K562 (cell line): ENCODE measurements around the gene APOBEC3G. TPM values are rescaled to one million over a fixed set of nuclear protein-coding genes. Genes with fewer than 3 reads are reported as not detected.

Source experiments
- ATAC-seq: fragments of 200-7000 bp; cut with Tn5 transposase; 3 replicates; pipeline ENCODE4 v1.9.1; 2020; ENCODE audit warnings: moderate library complexity
- BruUV-seq: library from RNA; stranded (reverse); fragments of 400-500 nt; replicated peaks from 2 replicates; lab custom pipeline; 2021; lab: Mats Ljungman, UMichigan
- CTCF ChIA-PET: fragments of 300-600 bp; formaldehyde crosslinking; extraction: SDS; loops from one replicate; lab custom pipeline; 2021; ENCODE audit warnings: low intra/inter-chr PET ratio; lab: Yijun Ruan, JAX
- POLR2A ChIA-PET: fragments of 300-600, 350-650 bp; sonication (Branson Sonifier 250); formaldehyde crosslinking; extraction: SDS; loops from one replicate; lab custom pipeline; 2021; ENCODE audit warnings: antibody characterized with exemption, inconsistent platforms; lab: Yijun Ruan, JAX
- DNase-seq, 4 experiments: peaks; one replicate each; pipeline versions ENCODE4 v3.0.0 to v3.0.0-alpha.2; 2011 to 2018; ENCODE audit warnings: low spot score in 3 of 4, mixed read lengths in 3 of 4; ENCODE audit errors: extremely low read depth in 1 of 4
- FAIRE-seq: peaks from 2 replicates; lab custom pipeline; 2011; peaks lifted over from hg19 to GRCh38; lab: Jason Lieb, UNC
- H2AFZ ChIP-seq: 2 replicates; pipeline ENCODE4 v1.6.0; 2011; ENCODE audit warnings: low read depth, low read length, control low read depth, inconsistent platforms
- H3K27ac ChIP-seq: fragments of 200-600 bp; 3 replicates; pipeline ENCODE4 v1.8.0; 2011; ENCODE audit warnings: low read depth, mild to moderate bottlenecking, control low read depth, inconsistent platforms, low read length, moderate library complexity, mixed read lengths; ENCODE audit errors: extremely low read depth
- H3K27me3 ChIP-seq, 2 experiments: fragments of 300-600 bp in 1 of 2; 2 replicates in 1 of 2; 3 replicates in 1 of 2; pipeline versions ENCODE4 v1.6.0 to v1.8.0; 2011; ENCODE audit warnings: inconsistent platforms in 2 of 2, low read length in 2 of 2, mild to moderate bottlenecking in 1 of 2, mixed read lengths in 1 of 2, moderate library complexity in 1 of 2; ENCODE audit not compliant: control insufficient read depth in 2 of 2, insufficient read depth in 2 of 2
- H3K36me3 ChIP-seq: fragments of 300-600 bp; 3 replicates; pipeline ENCODE4 v1.8.0; 2011; ENCODE audit warnings: mild to moderate bottlenecking, low read length, inconsistent platforms; ENCODE audit not compliant: control insufficient read depth, insufficient read depth
- H3K4me1 ChIP-seq, 2 experiments: fragments of 200-600 bp in 1 of 2; replicated peaks in 1 of 2; 2 replicates in 1 of 2; 3 replicates in 1 of 2; pipeline versions ENCODE4 v1.5.1 to v1.8.0; 2011; ENCODE audit warnings: inconsistent platforms in 2 of 2, low read length in 2 of 2, mild to moderate bottlenecking in 1 of 2, mixed read lengths in 1 of 2, moderate library complexity in 1 of 2; ENCODE audit not compliant: control insufficient read depth in 2 of 2, insufficient read depth in 2 of 2
- H3K4me2 ChIP-seq: 2 replicates; pipeline ENCODE4 v1.6.1; 2011; ENCODE audit warnings: low read length, control low read depth, inconsistent platforms, mixed read lengths; ENCODE audit not compliant: insufficient read depth
- H3K4me3 ChIP-seq: fragments of 200-600 bp; sonication (generic), shearing (Covaris generic); 2 replicates; pipeline ENCODE4 v1.5.1; 2016; ENCODE audit warnings: control low read depth, inconsistent platforms
- H3K79me2 ChIP-seq: fragments of 200-600 bp; 3 replicates; pipeline ENCODE4 v1.8.0; 2011; ENCODE audit warnings: low read length, inconsistent platforms; ENCODE audit not compliant: control insufficient read depth, insufficient read depth
- H3K9ac ChIP-seq, 2 experiments: 2 replicates each; pipeline versions ENCODE4 v1.6.0 to v1.6.1; 2011; ENCODE audit warnings: low read depth in 2 of 2, low read length in 2 of 2, control low read depth in 1 of 2, inconsistent platforms in 1 of 2, mild to moderate bottlenecking in 1 of 2, mixed read lengths in 1 of 2; ENCODE audit not compliant: insufficient read depth in 1 of 2
- H3K9me1 ChIP-seq: one replicate; pipeline ENCODE4 v1.6.0; 2011; ENCODE audit warnings: inconsistent platforms, mild to moderate bottlenecking, low read length, moderate library complexity; ENCODE audit not compliant: control insufficient read depth, insufficient read depth
- H3K9me3 ChIP-seq: replicated peaks from 2 replicates; pipeline ENCODE4 v1.5.1; 2011; ENCODE audit warnings: low read depth, low read length, inconsistent platforms; ENCODE audit not compliant: control insufficient read depth, insufficient read depth
- H4K20me1 ChIP-seq: replicated peaks from 2 replicates; pipeline ENCODE4 v1.6.1; 2011; ENCODE audit warnings: low read length, inconsistent platforms, mixed read lengths; ENCODE audit not compliant: control insufficient read depth, insufficient read depth
- FOXA1 ChIP-seq: fragments of 450-650 bp; IDR thresholded peaks from 2 replicates; pipeline ENCODE4 v1.6.1; 2016; ENCODE audit warnings: mild to moderate bottlenecking, borderline replicate concordance
- GTF2E2 ChIP-seq: fragments of 200-800 bp; sonication (Bioruptor generic); IDR thresholded peaks from 2 replicates; pipeline ENCODE4 v1.6.1; 2016; ENCODE audit warnings: missing genetic modification characterization, missing compliant biosample characterization
- ILF3 ChIP-seq: fragments of 450-650 bp; IDR thresholded peaks from 2 replicates; pipeline ENCODE4 v1.6.1; 2018; ENCODE audit warnings: antibody characterized with exemption, mild to moderate bottlenecking, moderate library complexity, borderline replicate concordance
- NCOA1 ChIP-seq: fragments of 450-650 bp; IDR thresholded peaks from 2 replicates; pipeline ENCODE4 v1.6.1; 2016; ENCODE audit warnings: low read depth
- RERE ChIP-seq: sonication (generic); formaldehyde crosslinking; IDR thresholded peaks from 2 replicates; pipeline ENCODE4 v1.8.0; 2023; ENCODE audit warnings: missing genetic modification reagents, mild to moderate bottlenecking, borderline replicate concordance
- THAP7 ChIP-seq: fragments of 250-450 bp; sonication (Bioruptor Pico); IDR thresholded peaks from 2 replicates; pipeline ENCODE4 v1.5.0; 2021
- ZC3H8 ChIP-seq: fragments of 450-650 bp; IDR thresholded peaks from 2 replicates; pipeline ENCODE4 v1.6.1; 2017
- ZNF133 ChIP-seq: fragments of 250-450 bp; sonication (Bioruptor Pico); IDR thresholded peaks from 2 replicates; pipeline ENCODE4 v1.4.0; 2020; ENCODE audit warnings: mild to moderate bottlenecking
- WGBS: fragments of 100-300 bp; shearing (Covaris generic); methylation state at CpG from one replicate; pipeline ENCODE4 v1.1.6; 2016; ENCODE audit warnings: low coverage, mixed read lengths; ENCODE audit not compliant: insufficient coverage; ENCODE audit errors: missing lambda C conversion rate; 5-methylcytosine and 5-hydroxymethylcytosine counted together
- in situ Hi-C: fragments of 300-500 bp; cut with MboI; formaldehyde crosslinking; loops from 4 replicates; pipeline ENCODE4 v1.15.0; 2018; ENCODE audit warnings: inconsistent platforms, mixed read lengths
- intact Hi-C: fragments of 100-400 bp; cut with micrococcal nuclease; formaldehyde crosslinking; loops from 2 replicates; pipeline ENCODE4 v1.14.2; 2022
- polyA plus RNA-seq, 8 experiments: library from polyadenylated mRNA; depleted of rRNA in 4 of 8; stranded (reverse) in 5 of 8; unstranded in 3 of 8; fragments of >200 nt; fragmentation: Nextera tagmentation in 2 of 8; fragmentation: Illumina TruSeq in 1 of 8; extraction: Ambion mirVana in 2 of 8; extraction: Trizol in 1 of 8; gene quantifications; 2 replicates each; pipeline versions ENCODE4 v1.2.1 to v1.2.3, GENCODE V29; 2011 to 2014; ENCODE audit warnings: inconsistent platforms in 1 of 8, missing spikeins in 1 of 8
- total RNA-seq, 7 experiments: library from RNA; depleted of rRNA in 6 of 7; stranded (reverse); fragments of >200 nt in 6 of 7; fragmentation: Illumina TruSeq in 2 of 7; extraction: Trizol in 2 of 7; gene quantifications; 2 replicates each; pipeline versions ENCODE4 v1.2.1 to v1.2.3, GENCODE V29; 2011 to 2021; ENCODE audit warnings: low replicate concordance in 1 of 7

Gene APOBEC3G
- total and polyA plus RNA-seq, 9 of the 15 experiments (the other 6 are each of a cell fraction or from before 2014, with no cell fraction given): 5.2 to 20.8 (median 11.4) TPM

- no peak for TF ChIP-seq ILF3
Observed at GRCh38 chr22:39098576-39098975, 21.5 kb downstream of the APOBEC3G start (continued).

GRCh38 chr22:39101226-39101625 is 24.2 kb downstream of the APOBEC3G start:
- no peaks in the 10 kb centered on the region for H3K79me2 ChIP-seq
- no peak overlapping the region for H3K9ac ChIP-seq
- no peaks in the 10 kb centered on the region for H3K9me3 ChIP-seq
- peaks cover 6 to 13% of the 10 kb centered on the region in 2 experiments; a peak in 4 of 5 replicates for H3K4me1 ChIP-seq
- H3K4me3 ChIP-seq: no peak overlapping the region
- no peaks in the 10 kb centered on the region for H3K36me3 ChIP-seq
- ChIA-PET CTCF (no interaction called here), POLR2A (no interaction called here)
- H3K4me2 ChIP-seq: no peak overlapping the region
- H4K20me1 ChIP-seq: no peaks in the 10 kb centered on the region
- ATAC-seq: no peak
- WGBS: 79% methylated on average over 6 of the region's 13 CpGs
- BruUV-seq: no TSS peak
- in situ Hi-C loops: no loop called here
- no peak overlapping the region for H2AFZ ChIP-seq
- H3K27me3 ChIP-seq: no peaks in the 10 kb centered on the region
- no peaks in the 10 kb centered on the region for H3K9me1 ChIP-seq
- intact Hi-C loops: no loop called here
- H3K27ac ChIP-seq: no peak overlapping the region
- DNase-seq: no peak
- FAIRE-seq: no peak
- TF ChIP-seq RERE (CRISPR knock-in tag) (no peak), ZC3H8 (no peak), NCOA1 (no peak), FOXA1 (no peak), GTF2E2 (tag) (no peak), ZNF133 (CRISPR knock-in tag) (no peak), THAP7 (no peak)
